A549 (cell line): Measurements from ENCODE around the gene EDARADD. TPM values are rescaled to one million over a fixed set of nuclear protein-coding genes. Genes with fewer than 3 reads are reported as not detected.

Experiments
- ATAC-seq, 2 experiments: fragments of 200-7000 bp in 1 of 2; fragments of >200 bp in 1 of 2; cut with Nextera tagmentation in 1 of 2; cut with Tn5 transposase in 1 of 2; 3 replicates each; pipeline versions ENCODE4 v1.8.0 to v1.9.1; 2018 to 2020; ENCODE audit warnings: mild to moderate bottlenecking in 1 of 2, moderate library complexity in 1 of 2
- CTCF ChIA-PET: fragments of 300-600 bp; sonication (Branson Sonifier 250); formaldehyde crosslinking; extraction: SDS; loops from one replicate; lab custom pipeline; 2021; ENCODE audit warnings: antibody characterized with exemption, inconsistent platforms; lab: Yijun Ruan, JAX
- POLR2A ChIA-PET: fragments of 350-600 bp; formaldehyde crosslinking; extraction: SDS; loops from one replicate; lab custom pipeline; 2021; ENCODE audit warnings: antibody characterized with exemption, inconsistent platforms; lab: Yijun Ruan, JAX
- DNase-seq, 2 experiments: peaks; one replicate each; pipeline versions ENCODE4 v3.0.0 to v3.0.0-alpha.2; 2011 to 2016; ENCODE audit warnings: low read depth in 1 of 2, low spot score in 1 of 2
- FAIRE-seq: peaks from 2 replicates; lab custom pipeline; 2011; peaks lifted over from hg19 to GRCh38; lab: Jason Lieb, UNC
- H3K27ac ChIP-seq, 2 experiments: fragments of >200 bp; sonication (Bioruptor Twin); formaldehyde crosslinking; 3 replicates each; pipeline ENCODE4 v1.5.1; 2016 to 2017
- H3K4me1 ChIP-seq: fragments of >200 bp; sonication (Bioruptor Twin); formaldehyde crosslinking; 3 replicates; pipeline ENCODE4 v1.6.1; 2016
- H3K4me2 ChIP-seq: fragments of >200 bp; sonication (Bioruptor Twin); formaldehyde crosslinking; 3 replicates; pipeline ENCODE4 v1.6.1; 2016
- H3K4me3 ChIP-seq: fragments of >200 bp; sonication (Bioruptor Twin); formaldehyde crosslinking; 3 replicates; pipeline ENCODE4 v1.5.1; 2016
- H3K9me3 ChIP-seq: fragments of >200 bp; sonication (Bioruptor Twin); formaldehyde crosslinking; 3 replicates; pipeline ENCODE4 v1.6.1; 2016
- CBX2 ChIP-seq: fragments of 200-600 bp; sonication (generic); IDR thresholded peaks from 2 replicates; pipeline ENCODE4 v1.6.1; 2016; ENCODE audit warnings: low read depth, mild to moderate bottlenecking, borderline replicate concordance
- CHD2 ChIP-seq: fragments of 150-350 bp; IDR thresholded peaks from 2 replicates; pipeline ENCODE4 v1.6.1; 2014; ENCODE audit warnings: low read length; ENCODE audit not compliant: partially characterized antibody
- EHMT2 ChIP-seq: fragments of 200-600 bp; sonication (generic); IDR thresholded peaks from 2 replicates; pipeline ENCODE4 v1.6.1; 2016; ENCODE audit warnings: antibody characterized with exemption, low read depth, mild to moderate bottlenecking, moderate library complexity
- ESRRA ChIP-seq: fragments of 150-350 bp; IDR thresholded peaks from 2 replicates; pipeline ENCODE4 v1.6.1; 2014; ENCODE audit warnings: mild to moderate bottlenecking, low read length, borderline replicate concordance
- FOXS1 ChIP-seq: fragments of 250-450 bp; sonication (Bioruptor Pico); IDR thresholded peaks from 2 replicates; pipeline ENCODE4 v1.5.0; 2020; ENCODE audit warnings: mild to moderate bottlenecking, moderate library complexity
- GATA3 ChIP-seq: IDR thresholded peaks from 2 replicates; pipeline ENCODE4 v1.6.1; 2012; ENCODE audit warnings: borderline replicate concordance
- HDAC2 ChIP-seq: fragments of 200-600 bp; sonication (generic); IDR thresholded peaks from 2 replicates; pipeline ENCODE4 v1.6.1; 2016
- HMGXB4 ChIP-seq: fragments of 250-450 bp; sonication (Bioruptor Pico); IDR thresholded peaks from 2 replicates; pipeline ENCODE4 v1.5.0; 2021; ENCODE audit warnings: mild to moderate bottlenecking, moderate library complexity, borderline replicate concordance
- HOXB13 ChIP-seq: fragments of 250-450 bp; sonication (Bioruptor Pico); IDR thresholded peaks from 2 replicates; pipeline ENCODE4 v1.5.0; 2020; ENCODE audit warnings: low read depth, mild to moderate bottlenecking, moderate library complexity
- HOXB5 ChIP-seq: fragments of 250-450 bp; sonication (Bioruptor Pico); IDR thresholded peaks from 2 replicates; pipeline ENCODE4 v1.5.0; 2020; ENCODE audit warnings: mild to moderate bottlenecking, moderate library complexity
- JUNB ChIP-seq: fragments of >200 bp; sonication (Bioruptor Twin); formaldehyde crosslinking; IDR thresholded peaks from 2 replicates; pipeline ENCODE4 v1.6.1; 2016
- KDM1A ChIP-seq: fragments of 200-600 bp; sonication (generic); IDR thresholded peaks from 2 replicates; pipeline ENCODE4 v1.6.1; 2016; ENCODE audit warnings: low read depth, mild to moderate bottlenecking
- MAX ChIP-seq: IDR thresholded peaks from 2 replicates; pipeline ENCODE4 v1.6.1; 2012
- MAZ ChIP-seq: fragments of 150-350 bp; IDR thresholded peaks from 2 replicates; pipeline ENCODE4 v1.6.1; 2014; ENCODE audit warnings: antibody characterized with exemption, low read depth, low read length, borderline replicate concordance
- NFE2L2 ChIP-seq: fragments of 150-350 bp; conservative IDR thresholded peaks from 2 replicates; pipeline ENCODE4 v1.6.1; 2014; ENCODE audit warnings: low read length
- NR3C1 ChIP-seq: fragments of >200 bp; sonication (Bioruptor Twin); formaldehyde crosslinking; IDR thresholded peaks from 3 replicates; pipeline ENCODE4 v1.6.1; 2017
- PBX3 ChIP-seq: IDR thresholded peaks from 2 replicates; pipeline ENCODE4 v1.6.1; 2012
- PHF8 ChIP-seq: fragments of 200-600 bp; sonication (generic); IDR thresholded peaks from 2 replicates; pipeline ENCODE4 v1.6.1; 2016; ENCODE audit warnings: low read depth, mild to moderate bottlenecking, antibody characterized with exemption, moderate library complexity, borderline replicate concordance
- POLR2A ChIP-seq: IDR thresholded peaks from 2 replicates; pipeline ENCODE4 v1.6.1; 2012; ENCODE audit warnings: mild to moderate bottlenecking, low read length
- RAD21 ChIP-seq, 2 experiments: fragments of >200 bp in 1 of 2; sonication (Bioruptor Twin) in 1 of 2; formaldehyde crosslinking in 1 of 2; IDR thresholded peaks in 1 of 2; conservative IDR thresholded peaks in 1 of 2; 2 replicates in 1 of 2; 3 replicates in 1 of 2; pipeline ENCODE4 v1.6.1; 2012 to 2018; ENCODE audit warnings: inconsistent platforms in 1 of 2
- RARB ChIP-seq: fragments of 250-450 bp; sonication (Bioruptor Pico); IDR thresholded peaks from 2 replicates; pipeline ENCODE4 v1.8.0; 2021; ENCODE audit warnings: mild to moderate bottlenecking, moderate library complexity
- RCOR1 ChIP-seq: fragments of 150-350 bp; IDR thresholded peaks from 2 replicates; pipeline ENCODE4 v1.6.1; 2014; ENCODE audit warnings: antibody characterized with exemption, low read length, low read depth
- REST ChIP-seq: fragments of 200-600 bp; sonication (generic); IDR thresholded peaks from 2 replicates; pipeline ENCODE4 v1.6.1; 2016; ENCODE audit warnings: antibody characterized with exemption, mild to moderate bottlenecking, moderate library complexity
- RFX5 ChIP-seq: fragments of 450-650 bp; IDR thresholded peaks from 2 replicates; pipeline ENCODE4 v1.7.1; 2014; ENCODE audit warnings: antibody characterized with exemption, mild to moderate bottlenecking, moderate library complexity
- SREBF2 ChIP-seq: fragments of 450-650 bp; IDR thresholded peaks from 2 replicates; pipeline ENCODE4 v1.6.1; 2014; ENCODE audit warnings: mild to moderate bottlenecking, moderate library complexity
- TP53 ChIP-seq: fragments of 250-450 bp; sonication (Bioruptor Pico); IDR thresholded peaks from 2 replicates; pipeline ENCODE4 v1.5.0; 2021; ENCODE audit warnings: mild to moderate bottlenecking, moderate library complexity
- USF2 ChIP-seq: fragments of 450-650 bp; IDR thresholded peaks from 2 replicates; pipeline ENCODE4 v1.6.1; 2014; ENCODE audit warnings: antibody characterized with exemption
- WGBS: methylation state at CpG from one replicate; pipeline ENCODE4 v1.1.6; 2017; ENCODE audit errors: missing lambda C conversion rate; 5-methylcytosine and 5-hydroxymethylcytosine counted together
- polyA plus RNA-seq, 4 experiments: library from polyadenylated mRNA; depleted of rRNA in 3 of 4; stranded (reverse); fragments of >200 nt; fragmentation: RNase III in 1 of 4; extraction: RNeasy Plus Mini Kit Qiagen cat#74134 plus additional on column Dnase treatment in 1 of 4; gene quantifications; 2 replicates in 3 of 4; 3 replicates in 1 of 4; pipeline ENCODE4 v1.2.3, GENCODE V29; 2011 to 2017

The EDARADD gene
- polyA plus RNA-seq, 2 of the 4 experiments (the other 2 are of a cell fraction), result 2.1 to 5.8 TPM

GRCh38 chr1:236356141-236356540 is 37.9 kb upstream of the EDARADD start:
- Histone ChIP-seq H3K9me3 (peaks cover 11% of the 10 kb centered on the region; the same call in 2 of the 3 replicates), H3K27ac (no peak overlapping the region), H3K4me2 (no peak overlapping the region), H3K4me1 (no peaks in the 10 kb centered on the region), H3K4me3 (no peak overlapping the region)
- 79% methylated on average over 2 of the region's 2 CpGs for WGBS
- FAIRE-seq (no peak), ATAC-seq (no peak), DNase-seq (no peak)
- TF ChIP-seq PHF8 (no peak), MAZ (no peak), GATA3 (no peak), TP53 (CRISPR knock-in tag) (no peak), NR3C1 (no peak), POLR2A (no peak), SREBF2 (no peak), KDM1A (no peak), RCOR1 (no peak), RFX5 (no peak), CBX2 (no peak), NFE2L2 (no peak)
- TF ChIP-seq, all 56 proteins: peak for 0
- CTCF ChIA-PET, result interaction anchor here (0.6 to 1.2 kb wide), 2 partner anchors 12 to 322 kb away, joined by 3 read pairs; no protein-coding TSS in a partner anchor
- POLR2A ChIA-PET, result no interaction called here

GRCh38 chr1:236361909-236362590 is 32.0 kb upstream of the EDARADD start:
- TF ChIP-seq REST, result no peak
- TF ChIP-seq HDAC2, result no peak
- TF ChIP-seq MAX, result no peak
- TF ChIP-seq CHD2, result no peak
- TF ChIP-seq HOXB5 (CRISPR knock-in tag), result no peak
- no peak for TF ChIP-seq JUNB
- no peak for TF ChIP-seq USF2
- no peak for TF ChIP-seq FOXS1 (CRISPR knock-in tag)
- TF ChIP-seq HOXB13 (CRISPR knock-in tag), result no peak
- TF ChIP-seq RARB (CRISPR knock-in tag), result no peak
- TF ChIP-seq NR3C1, result no peak
- TF ChIP-seq SREBF2, result no peak
- TF ChIP-seq RCOR1, result no peak
- TF ChIP-seq CBX2, result no peak
- TF ChIP-seq EHMT2, result no peak
- no peak for TF ChIP-seq GATA3
- no peak for TF ChIP-seq PBX3
- TF ChIP-seq HMGXB4 (CRISPR knock-in tag), result no peak
- TF ChIP-seq ESRRA, result no peak
- TF ChIP-seq RAD21 (conservative IDR thresholded peaks at IDR 0.05 in 1 of 2, IDR thresholded peaks at IDR 0.05 in 1 of 2), result no peak
- WGBS, result 77% methylated on average over 7 of the region's 7 CpGs
- ATAC-seq (no peak), FAIRE-seq (no peak), DNase-seq (no peak)
- H3K27ac ChIP-seq, result no peak overlapping the region
- no peak overlapping the region for H3K4me2 ChIP-seq
- ChIA-PET CTCF (interaction anchor here (0.6 kb wide), 1 partner anchor 9 kb away, joined by 4 read pairs; no protein-coding TSS in a partner anchor), POLR2A (no interaction called here)
- H3K4me1 ChIP-seq, result no peaks in the 10 kb centered on the region
- H3K9me3 ChIP-seq, result peaks cover 11% of the 10 kb centered on the region; the same call in 2 of the 3 replicates
- H3K4me3 ChIP-seq, result no peak overlapping the region
